GM19238 (cell line): ENCODE measurements around the gene TBKBP1.
A peak's percentile ranks its signal among the peaks of the same experiment; 100 is the strongest.

Source experiments
- DNase-seq: peaks from one replicate; pipeline ENCODE4 v3.0.0; 2011; ENCODE audit warnings: low spot score; ENCODE audit not compliant: insufficient read length

The TBKBP1 gene

GRCh38 chr17:47693731-47694580, at the start of gene TBKBP1:
TSS of gene TBKBP1 (plus strand) at chr17:47694161. CDS start at chr17:47696113, 1,952 bp downstream.
- no peak for DNase-seq

GRCh38 chr17:47644324-47644723, 49.6 kb upstream of the TBKBP1 start:
- DNase-seq, result no peak

- DNase-seq, result peak; percentile 79
Measured at GRCh38 chr17:47649153-47649971, 44.6 kb upstream of the TBKBP1 start, which contains the start of gene KPNB1. TSS of gene KPNB1 (plus strand) at chr17:47649919. CDS start at chr17:47650245, 326 bp downstream.

- DNase-seq, result no peak
Measured at GRCh38 chr17:47649972-47650524, 43.9 kb upstream of the TBKBP1 start.

GRCh38 chr17:47650525-47651522, 43.1 kb upstream of the TBKBP1 start:
- DNase-seq, result peak; percentile 82

- no peak for DNase-seq
Measured at GRCh38 chr17:47651704-47652103, 42.3 kb upstream of the TBKBP1 start.

- no peak for DNase-seq
Measured at GRCh38 chr17:47652570-47652969, 41.4 kb upstream of the TBKBP1 start.

GRCh38 chr17:47653442-47653841, 40.5 kb upstream of the TBKBP1 start:
- DNase-seq, result no peak

GRCh38 chr17:47654991-47655390, 39.0 kb upstream of the TBKBP1 start:
- no peak for DNase-seq

GRCh38 chr17:47660064-47660492, 33.9 kb upstream of the TBKBP1 start:
- no peak for DNase-seq

GRCh38 chr17:47663912-47664623, 29.9 kb upstream of the TBKBP1 start:
- no peak for DNase-seq

GRCh38 chr17:47664624-47664941, 29.4 kb upstream of the TBKBP1 start:
- no peak for DNase-seq

- DNase-seq, result no peak
Measured at GRCh38 chr17:47665655-47666054, 28.3 kb upstream of the TBKBP1 start.

- DNase-seq, result no peak
Measured at GRCh38 chr17:47669081-47669480, 24.9 kb upstream of the TBKBP1 start.

- no peak for DNase-seq
Measured at GRCh38 chr17:47670064-47670463, 23.9 kb upstream of the TBKBP1 start.

- no peak for DNase-seq
Measured at GRCh38 chr17:47674499-47674898, 19.5 kb upstream of the TBKBP1 start.

GRCh38 chr17:47675380-47676198, 18.4 kb upstream of the TBKBP1 start:
- DNase-seq, result no peak

- DNase-seq, result no peak
Measured at GRCh38 chr17:47676199-47676472, 17.8 kb upstream of the TBKBP1 start.

GRCh38 chr17:47676510-47677165, 17.3 kb upstream of the TBKBP1 start:
- no peak for DNase-seq
